ENCODE measurements around the gene PTDSS2. TPM values are rescaled to one million over a fixed set of nuclear protein-coding genes. Genes with fewer than 3 reads are reported as not detected.

Gene PTDSS2
- total and polyA plus RNA-seq, 2 of the 13 experiments (the other 11 are each of a cell fraction or from before 2014, with no cell fraction given) = 21.7 to 26.4 TPM

DNA sequence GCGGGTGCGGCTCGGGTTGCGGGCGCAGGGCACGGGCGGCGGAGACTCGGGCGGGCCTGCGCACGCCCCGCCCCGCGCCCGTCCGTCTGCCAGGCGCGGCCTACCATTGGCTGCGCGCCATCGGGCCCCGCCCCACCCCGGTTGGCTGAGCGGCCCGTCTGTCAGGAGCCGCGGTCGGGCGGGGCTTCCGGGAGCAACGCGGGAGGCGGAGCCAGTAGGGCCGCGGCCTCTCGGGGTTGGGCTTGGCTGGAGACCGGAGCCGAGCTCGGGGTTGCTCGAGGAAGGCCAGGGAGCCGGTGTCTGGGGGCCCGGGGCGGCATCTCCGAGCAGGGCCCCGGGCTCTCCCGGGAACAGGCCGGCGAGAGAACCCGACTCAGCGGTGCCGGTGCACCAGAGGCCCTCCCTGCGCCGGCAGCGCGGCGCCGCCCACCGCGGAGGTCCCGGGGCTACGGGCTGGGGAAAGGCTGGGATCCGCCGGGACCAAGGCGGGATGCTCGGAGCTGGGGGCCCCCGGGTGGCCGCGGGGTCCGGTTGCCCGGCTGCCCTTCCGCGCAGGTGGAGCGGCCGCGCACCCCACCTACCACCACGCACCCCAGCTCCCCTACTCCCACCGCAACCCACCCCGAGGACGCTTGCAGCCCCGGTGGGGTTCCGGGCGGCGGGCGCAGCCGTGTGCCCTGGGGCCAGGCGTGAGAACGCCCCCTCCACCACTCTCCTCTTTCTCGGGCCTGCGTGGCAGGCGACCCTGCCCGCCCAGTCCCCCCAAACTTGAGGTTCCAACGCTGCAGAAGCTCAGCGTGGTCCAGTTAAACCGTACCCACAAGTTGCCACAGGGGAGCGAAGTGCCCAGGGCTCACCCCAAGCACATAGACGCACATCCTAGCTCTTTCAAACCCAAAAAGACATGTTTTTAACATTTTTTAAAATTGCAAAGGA lies 85.7 kb downstream of the PTDSS2 start, which contains the start of gene HRAS (continued):
- TF ChIP-seq, protein P1, sequence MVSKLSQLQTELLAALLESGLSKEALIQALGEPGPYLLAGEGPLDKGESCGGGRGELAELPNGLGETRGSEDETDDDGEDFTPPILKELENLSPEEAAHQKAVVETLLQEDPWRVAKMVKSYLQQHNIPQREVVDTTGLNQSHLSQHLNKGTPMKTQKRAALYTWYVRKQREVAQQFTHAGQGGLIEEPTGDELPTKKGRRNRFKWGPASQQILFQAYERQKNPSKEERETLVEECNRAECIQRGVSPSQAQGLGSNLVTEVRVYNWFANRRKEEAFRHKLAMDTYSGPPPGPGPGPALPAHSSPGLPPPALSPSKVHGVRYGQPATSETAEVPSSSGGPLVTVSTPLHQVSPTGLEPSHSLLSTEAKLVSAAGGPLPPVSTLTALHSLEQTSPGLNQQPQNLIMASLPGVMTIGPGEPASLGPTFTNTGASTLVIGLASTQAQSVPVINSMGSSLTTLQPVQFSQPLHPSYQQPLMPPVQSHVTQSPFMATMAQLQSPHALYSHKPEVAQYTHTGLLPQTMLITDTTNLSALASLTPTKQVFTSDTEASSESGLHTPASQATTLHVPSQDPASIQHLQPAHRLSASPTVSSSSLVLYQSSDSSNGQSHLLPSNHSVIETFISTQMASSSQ (IDR thresholded peaks at IDR 0.05; ENCODE audit: low read depth) = no peak
- TF ChIP-seq, protein P1 (CRISPR knock-in tag; IDR thresholded peaks at IDR 0.05; ENCODE audit: borderline replicate concordance) = no peak
- TF ChIP-seq TRIM24 (CRISPR knock-in tag; IDR thresholded peaks at IDR 0.05) (no peak), PHF20 (CRISPR knock-in tag; IDR thresholded peaks at IDR 0.05) (0 out of 2 replicates have a peak, but pooled peaks have one; percentile 19), ZNF138 (CRISPR knock-in tag; IDR thresholded peaks at IDR 0.05; ENCODE audit: low read depth) (no peak), XRCC5 (optimal IDR thresholded peaks at IDR 0.05; ENCODE audit: low read length) (no peak), RARA (CRISPR knock-in tag; IDR thresholded peaks at IDR 0.05) (no peak), CBFB (CRISPR knock-in tag; IDR thresholded peaks at IDR 0.05) (0 out of 2 replicates have a peak, but pooled peaks have one; percentile 46), TEAD3 (CRISPR knock-in tag; optimal IDR thresholded peaks at IDR 0.05; ENCODE audit: borderline replicate concordance) (no peak), PHB2 (IDR thresholded peaks at IDR 0.05; ENCODE audit: partially characterized antibody) (no peak), U2AF1 (optimal IDR thresholded peaks at IDR 0.05; ENCODE audit: low read depth, low read length) (peak; percentile 31), KLF16 (CRISPR knock-in tag; IDR thresholded peaks at IDR 0.05) (peak in 1 of 2 experiments; percentile 69; a peak in 1 of 4 replicates), RBFOX2 (IDR thresholded peaks at IDR 0.05; ENCODE audit: low read depth, low read length) (peak; percentile 82), ZMYM2 (CRISPR knock-in tag; IDR thresholded peaks at IDR 0.05) (no peak), POLR2AphosphoS5 (IDR thresholded peaks at IDR 0.05; ENCODE audit: low read depth, low read length) (peak; percentile 63), ISL2 (CRISPR knock-in tag; IDR thresholded peaks at IDR 0.05) (no peak; the same call in 1 of the 2 replicates), MAZ (IDR thresholded peaks at IDR 0.05; ENCODE audit: borderline replicate concordance, low read depth, low read length) (peak; percentile 48; the same call in 1 of the 2 replicates), MAZ (CRISPR knock-in tag; IDR thresholded peaks at IDR 0.05; ENCODE audit: low read depth) (peak; percentile 67; the same call in 1 of the 2 replicates), ZNF230 (CRISPR knock-in tag; IDR thresholded peaks at IDR 0.05) (0 out of 2 replicates have a peak, but pooled peaks have one; percentile 46)
- TF ChIP-seq, protein P2, sequence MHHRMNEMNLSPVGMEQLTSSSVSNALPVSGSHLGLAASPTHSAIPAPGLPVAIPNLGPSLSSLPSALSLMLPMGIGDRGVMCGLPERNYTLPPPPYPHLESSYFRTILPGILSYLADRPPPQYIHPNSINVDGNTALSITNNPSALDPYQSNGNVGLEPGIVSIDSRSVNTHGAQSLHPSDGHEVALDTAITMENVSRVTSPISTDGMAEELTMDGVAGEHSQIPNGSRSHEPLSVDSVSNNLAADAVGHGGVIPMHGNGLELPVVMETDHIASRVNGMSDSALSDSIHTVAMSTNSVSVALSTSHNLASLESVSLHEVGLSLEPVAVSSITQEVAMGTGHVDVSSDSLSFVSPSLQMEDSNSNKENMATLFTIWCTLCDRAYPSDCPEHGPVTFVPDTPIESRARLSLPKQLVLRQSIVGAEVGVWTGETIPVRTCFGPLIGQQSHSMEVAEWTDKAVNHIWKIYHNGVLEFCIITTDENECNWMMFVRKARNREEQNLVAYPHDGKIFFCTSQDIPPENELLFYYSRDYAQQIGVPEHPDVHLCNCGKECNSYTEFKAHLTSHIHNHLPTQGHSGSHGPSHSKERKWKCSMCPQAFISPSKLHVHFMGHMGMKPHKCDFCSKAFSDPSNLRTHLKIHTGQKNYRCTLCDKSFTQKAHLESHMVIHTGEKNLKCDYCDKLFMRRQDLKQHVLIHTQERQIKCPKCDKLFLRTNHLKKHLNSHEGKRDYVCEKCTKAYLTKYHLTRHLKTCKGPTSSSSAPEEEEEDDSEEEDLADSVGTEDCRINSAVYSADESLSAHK (CRISPR knock-in tag; IDR thresholded peaks at IDR 0.05; ENCODE audit: borderline replicate concordance) = no peak
- TF ChIP-seq, protein P3, sequence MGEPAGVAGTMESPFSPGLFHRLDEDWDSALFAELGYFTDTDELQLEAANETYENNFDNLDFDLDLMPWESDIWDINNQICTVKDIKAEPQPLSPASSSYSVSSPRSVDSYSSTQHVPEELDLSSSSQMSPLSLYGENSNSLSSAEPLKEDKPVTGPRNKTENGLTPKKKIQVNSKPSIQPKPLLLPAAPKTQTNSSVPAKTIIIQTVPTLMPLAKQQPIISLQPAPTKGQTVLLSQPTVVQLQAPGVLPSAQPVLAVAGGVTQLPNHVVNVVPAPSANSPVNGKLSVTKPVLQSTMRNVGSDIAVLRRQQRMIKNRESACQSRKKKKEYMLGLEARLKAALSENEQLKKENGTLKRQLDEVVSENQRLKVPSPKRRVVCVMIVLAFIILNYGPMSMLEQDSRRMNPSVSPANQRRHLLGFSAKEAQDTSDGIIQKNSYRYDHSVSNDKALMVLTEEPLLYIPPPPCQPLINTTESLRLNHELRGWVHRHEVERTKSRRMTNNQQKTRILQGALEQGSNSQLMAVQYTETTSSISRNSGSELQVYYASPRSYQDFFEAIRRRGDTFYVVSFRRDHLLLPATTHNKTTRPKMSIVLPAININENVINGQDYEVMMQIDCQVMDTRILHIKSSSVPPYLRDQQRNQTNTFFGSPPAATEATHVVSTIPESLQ (CRISPR knock-in tag; conservative IDR thresholded peaks at IDR 0.05) = no peak
